Duodenal mucosa (tissue), 2 donors: ENCODE data around the gene SRCAP.

Source experiments
- H3K27ac ChIP-seq: one replicate; pipeline ENCODE4 v1.7.0; 2013; ENCODE audit warnings: low read depth, low read length
- H3K27me3 ChIP-seq, 2 donors: one replicate each; pipeline ENCODE4 v1.7.0; 2013; ENCODE audit warnings: low read length in 2 of 2, control low read depth in 1 of 2; ENCODE audit not compliant: insufficient read depth in 2 of 2, control insufficient read depth in 1 of 2
- H3K36me3 ChIP-seq, 2 donors: one replicate each; pipeline ENCODE4 v1.7.0; 2013; ENCODE audit warnings: low read length in 2 of 2, control low read depth in 1 of 2; ENCODE audit not compliant: insufficient read depth in 2 of 2, control insufficient read depth in 1 of 2
- H3K4me1 ChIP-seq, 2 donors: one replicate each; pipeline ENCODE4 v1.7.0; 2013; ENCODE audit warnings: low read length in 2 of 2, control low read depth in 1 of 2; ENCODE audit not compliant: insufficient read depth in 2 of 2, control insufficient read depth in 1 of 2
- H3K4me3 ChIP-seq, 2 donors: one replicate each; pipeline ENCODE4 v1.7.0; 2013; ENCODE audit warnings: low read length in 2 of 2, low read depth in 1 of 2
- H3K9ac ChIP-seq, 2 donors: one replicate each; pipeline ENCODE4 v1.7.0; 2013; ENCODE audit warnings: low read length in 2 of 2, low read depth in 1 of 2
- H3K9me3 ChIP-seq, 2 donors: one replicate each; pipeline ENCODE4 v1.7.0; 2013; ENCODE audit warnings: low read length in 2 of 2, control low read depth in 1 of 2; ENCODE audit not compliant: control insufficient read depth in 1 of 2

SRCAP gene

DNA sequence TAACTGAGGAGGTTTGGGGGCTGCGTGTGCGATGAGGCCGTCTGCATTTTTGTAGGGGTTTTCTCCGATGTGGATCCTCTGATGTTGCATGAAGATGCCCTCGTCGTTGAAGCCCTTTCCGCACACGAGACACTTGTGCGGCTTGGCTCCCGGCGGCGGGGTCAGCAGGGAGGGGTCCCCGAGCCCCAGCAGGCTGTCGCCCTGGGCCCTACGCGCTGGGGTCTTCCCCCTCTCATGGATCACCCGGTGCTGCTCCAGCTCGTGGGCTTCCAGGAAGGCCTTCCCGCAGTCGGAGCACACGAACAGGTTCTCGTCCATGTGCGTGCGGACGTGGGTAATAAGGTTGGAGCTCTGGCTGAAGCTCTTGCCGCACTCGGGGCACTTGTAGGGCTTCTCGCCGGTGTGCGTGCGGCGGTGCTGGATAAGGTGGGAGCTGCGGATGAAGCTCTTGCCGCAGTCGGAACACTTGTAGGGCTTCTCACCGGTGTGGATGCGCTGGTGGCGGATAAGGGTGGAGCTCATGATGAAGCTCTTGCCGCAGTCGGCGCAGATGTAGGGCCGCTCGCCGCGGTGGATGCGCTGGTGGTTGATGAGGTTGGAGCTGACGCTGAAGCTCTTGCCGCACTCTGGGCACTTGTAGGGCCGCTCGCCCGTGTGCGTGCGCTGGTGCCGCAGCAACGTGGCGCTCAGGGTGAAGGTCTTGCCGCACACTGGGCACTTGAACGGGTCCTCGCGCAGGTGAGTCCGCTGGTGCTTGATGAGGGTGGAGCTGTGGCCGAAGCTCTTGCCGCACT, 83.7 kb downstream of the SRCAP start:
- H3K9ac ChIP-seq = no peak overlapping the region
- peaks cover 5 to 25% of the 10 kb centered on the region in 2 donors for H3K36me3 ChIP-seq
- H3K27me3 ChIP-seq = no peaks in the 10 kb centered on the region
- H3K4me1 ChIP-seq = peaks cover 8 to 12% of the 10 kb centered on the region in 2 donors
- no peak overlapping the region for H3K4me3 ChIP-seq
- H3K27ac ChIP-seq = no peak overlapping the region
- no peaks in the 10 kb centered on the region for H3K9me3 ChIP-seq

DNA sequence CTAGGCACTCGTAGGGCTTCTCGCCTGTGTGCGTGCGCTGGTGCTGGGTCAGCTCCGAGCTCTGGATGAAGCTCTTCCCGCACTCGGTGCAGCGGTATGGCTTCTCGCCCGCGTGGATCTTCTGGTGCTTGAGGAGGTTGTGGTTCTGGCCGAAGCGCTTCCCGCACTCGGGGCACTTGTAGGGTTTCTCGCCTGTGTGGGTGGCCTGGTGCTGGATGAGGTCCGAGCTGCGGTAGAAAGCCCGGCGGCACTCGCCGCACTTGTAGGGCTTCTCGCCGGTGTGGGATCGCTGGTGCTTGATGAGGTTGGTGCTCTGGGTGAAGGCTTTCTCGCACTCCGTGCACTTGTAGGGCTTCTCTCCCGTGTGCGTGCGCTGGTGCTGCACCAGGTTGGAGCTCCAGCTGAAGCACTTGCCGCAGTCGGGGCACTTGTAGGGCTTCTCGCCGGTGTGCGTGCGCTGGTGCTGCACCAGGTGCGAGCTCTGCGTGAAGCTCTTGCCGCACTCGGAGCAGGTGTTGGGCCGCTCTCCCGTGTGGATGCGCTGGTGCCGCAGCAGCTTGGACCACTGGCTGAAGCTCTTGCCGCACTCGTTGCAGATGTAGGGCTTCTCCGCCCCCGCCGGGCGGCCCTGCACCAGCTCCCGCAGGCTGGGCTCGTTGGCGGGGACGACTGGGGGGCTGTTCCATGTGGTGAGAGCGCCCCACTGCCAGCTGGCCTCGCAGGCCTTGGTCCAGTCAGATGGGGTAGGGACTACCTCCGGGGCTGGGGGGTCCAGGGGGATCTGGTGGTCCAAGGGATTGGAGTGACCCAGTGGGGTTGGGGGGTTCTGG, 84.5 kb downstream of the SRCAP start:
- H3K4me1 ChIP-seq = peaks cover 11 to 17% of the 10 kb centered on the region in 2 donors
- H3K9ac ChIP-seq = no peak overlapping the region
- no peaks in the 10 kb centered on the region for H3K27me3 ChIP-seq
- H3K27ac ChIP-seq = no peak overlapping the region
- H3K36me3 ChIP-seq = peaks cover 5 to 25% of the 10 kb centered on the region in 2 donors
- H3K9me3 ChIP-seq = no peaks in the 10 kb centered on the region
- no peak overlapping the region for H3K4me3 ChIP-seq

DNA sequence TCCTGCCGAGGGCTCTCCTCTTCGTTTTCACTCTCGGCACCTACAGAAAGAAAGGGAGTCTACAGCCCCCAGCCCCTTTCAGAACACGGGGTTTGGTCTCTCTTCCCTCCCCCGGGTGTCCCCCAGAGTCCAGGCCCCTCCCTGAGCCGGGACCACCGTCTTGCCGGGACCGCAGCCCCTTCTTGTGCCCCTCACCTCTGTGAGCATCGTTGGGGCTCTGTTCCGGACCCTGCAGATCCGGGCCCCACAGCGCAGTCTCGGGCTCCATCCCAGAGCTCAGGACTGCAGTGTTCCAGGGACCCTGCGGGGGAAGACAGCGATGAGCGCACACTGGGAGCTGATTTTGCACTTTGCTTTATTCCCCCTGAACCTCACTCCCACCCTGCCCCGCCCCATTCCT, 85.2 kb downstream of the SRCAP start:
- Histone ChIP-seq H3K4me3 (no peak overlapping the region), H3K36me3 (peaks cover 5 to 25% of the 10 kb centered on the region in 2 donors), H3K9me3 (no peaks in the 10 kb centered on the region)

DNA sequence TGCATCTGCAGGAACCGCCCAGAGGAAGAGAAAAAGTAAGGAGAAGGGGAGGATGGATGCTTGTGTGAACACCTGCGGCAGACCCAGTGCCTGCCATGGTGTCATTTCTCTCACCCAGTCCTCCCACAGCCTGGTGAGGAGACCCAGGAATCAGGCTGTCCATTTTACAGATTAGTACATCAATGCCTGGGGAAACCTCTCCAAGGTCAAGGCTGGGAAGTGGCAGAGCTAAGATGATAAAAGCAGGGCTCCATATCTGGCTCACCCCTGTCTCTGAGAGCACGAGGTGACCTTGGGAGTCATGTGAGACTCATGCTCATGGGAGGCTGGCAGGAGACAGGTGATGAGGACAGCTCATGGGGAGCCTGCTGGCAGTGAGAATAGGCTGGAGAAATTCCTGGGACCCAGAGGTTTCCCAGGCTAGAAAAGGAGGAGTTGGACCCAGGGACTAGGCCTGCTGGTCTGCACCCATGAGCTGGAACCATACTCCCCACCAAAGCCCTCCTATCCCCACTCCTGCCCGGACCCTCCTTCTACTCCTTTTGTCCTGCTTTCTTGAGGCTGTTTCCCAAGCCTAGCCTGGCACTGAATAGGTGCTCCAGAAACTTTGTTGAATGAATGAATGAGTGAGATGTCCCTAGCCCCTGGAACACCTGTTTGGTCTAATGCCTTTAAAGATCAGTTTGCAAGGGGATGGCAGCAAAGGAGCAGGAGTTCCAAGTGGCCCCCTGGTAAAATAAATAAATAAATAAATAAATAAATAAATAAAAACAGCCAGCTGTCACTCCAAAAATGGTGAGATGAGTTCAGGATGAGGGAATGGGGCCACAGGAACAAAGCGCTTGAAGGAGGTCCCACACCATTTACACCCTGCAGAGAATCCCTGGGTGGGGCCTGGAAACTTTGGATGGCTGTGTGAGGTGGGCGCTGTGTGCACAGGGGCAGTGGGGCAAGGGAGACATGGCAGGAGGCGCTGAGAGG, 86.4 kb downstream of the SRCAP start:
- peaks cover 5 to 20% of the 10 kb centered on the region in 2 donors for H3K36me3 ChIP-seq
- no peaks in the 10 kb centered on the region for H3K27me3 ChIP-seq
- peak overlapping the region; percentile 78 to 91 for H3K4me3 ChIP-seq
- H3K9ac ChIP-seq = peak overlapping the region in 1 of 2 donors; percentile 59
- H3K4me1 ChIP-seq = peaks cover 11 to 17% of the 10 kb centered on the region in 2 donors
- H3K9me3 ChIP-seq = no peaks in the 10 kb centered on the region
- no peak overlapping the region for H3K27ac ChIP-seq

More for the DNA sequence above, 85.2 kb downstream of the SRCAP start:
- Histone ChIP-seq H3K4me1 (peaks cover 11 to 17% of the 10 kb centered on the region in 2 donors), H3K27ac (no peak overlapping the region), H3K27me3 (no peaks in the 10 kb centered on the region), H3K9ac (no peak overlapping the region)

DNA sequence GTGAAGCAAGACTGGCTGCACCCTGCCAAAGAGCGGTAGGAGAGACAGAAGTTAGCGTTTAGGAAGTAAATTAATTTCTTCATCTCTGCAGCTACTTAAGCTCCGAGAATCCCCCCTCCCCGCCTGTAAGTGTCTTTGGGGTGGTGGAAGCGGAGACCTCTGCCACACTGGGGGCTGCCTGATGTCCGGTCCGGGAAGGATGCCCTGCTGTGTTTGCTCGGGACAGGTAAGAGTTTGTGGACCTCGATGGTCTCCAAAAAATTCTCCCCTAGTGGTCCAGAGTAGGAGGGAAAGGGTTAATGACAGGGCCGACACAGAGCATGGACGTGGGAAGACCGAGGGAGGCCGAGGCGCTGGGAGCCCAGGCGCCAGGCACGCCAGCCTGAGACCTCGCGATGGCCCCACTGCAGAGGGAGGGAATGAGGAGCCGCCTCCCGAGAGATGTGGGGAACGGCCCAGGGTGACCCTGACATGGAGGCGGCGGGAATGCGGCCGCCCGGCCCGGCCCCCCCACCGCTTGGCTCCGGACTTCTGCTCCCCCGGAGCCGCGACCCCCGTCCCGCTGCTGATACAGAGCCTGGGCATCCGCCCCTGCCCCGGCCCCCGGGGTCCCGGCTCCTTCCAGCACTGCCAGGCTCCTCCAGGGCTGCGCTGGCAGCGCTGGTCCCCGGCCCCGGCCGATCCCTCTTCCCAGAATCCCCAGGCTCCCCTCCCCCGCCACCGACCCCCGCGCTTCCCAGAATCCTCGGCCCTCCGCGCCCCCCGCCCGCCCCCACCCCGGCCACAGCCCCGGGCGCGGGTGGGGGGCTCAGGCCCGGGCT, 87.4 kb downstream of the SRCAP start:
- H3K9ac ChIP-seq = peak overlapping the region in 1 of 2 donors; percentile 80
- no peaks in the 10 kb centered on the region for H3K27me3 ChIP-seq
- H3K9me3 ChIP-seq = no peaks in the 10 kb centered on the region
- H3K4me1 ChIP-seq = peaks cover 11 to 17% of the 10 kb centered on the region in 2 donors
- H3K36me3 ChIP-seq = peaks cover 5 to 19% of the 10 kb centered on the region in 2 donors
- H3K27ac ChIP-seq = no peak overlapping the region
- H3K4me3 ChIP-seq = peak overlapping the region; percentile 88 to 91

DNA sequence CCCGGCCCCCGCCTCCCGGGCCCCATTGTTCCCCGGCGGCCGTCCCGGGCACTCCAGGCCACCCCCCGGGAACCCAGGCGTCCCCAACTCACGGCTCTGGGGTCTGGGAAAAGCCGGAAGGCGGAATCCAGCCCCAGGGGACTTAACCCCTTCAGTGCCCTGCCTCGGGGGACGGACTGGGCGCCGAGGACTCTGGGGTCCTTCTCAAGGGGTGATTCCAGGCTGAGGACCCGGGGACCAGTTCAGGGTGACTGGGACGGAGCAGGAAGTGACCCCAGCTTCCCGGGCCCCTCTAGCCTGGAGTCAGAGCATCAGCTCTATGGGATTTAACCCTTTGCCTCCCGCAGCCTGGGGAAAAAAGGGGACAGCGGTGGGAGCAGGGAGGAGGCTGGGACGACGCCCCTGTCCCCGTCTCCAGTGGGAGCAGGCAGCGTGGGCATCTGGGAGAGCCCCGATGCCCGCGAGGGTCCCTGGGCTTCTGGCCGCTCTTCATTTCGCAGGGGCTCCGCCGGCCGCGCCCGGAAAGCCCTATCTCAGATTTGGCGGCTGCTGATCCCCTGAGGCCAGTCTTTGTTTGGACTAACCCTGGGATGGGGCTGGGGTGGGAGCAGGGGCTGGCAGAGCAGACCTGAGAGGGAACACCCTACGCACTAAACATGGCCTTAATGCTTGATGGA, 88.1 kb downstream of the SRCAP start, which contains the start of gene ZNF629:
TSS of gene ZNF629 (minus strand) at position 270 of the 677 bp plus-strand sequence. CDS start 2,723 bp downstream, outside the sequence.
- no peaks in the 10 kb centered on the region for H3K27me3 ChIP-seq
- peak within 1 kb of the TSS; percentile 88 to 91 for H3K4me3 ChIP-seq
- H3K9ac ChIP-seq = peak within 1 kb of the TSS; percentile 80 to 90
- H3K4me1 ChIP-seq = peaks cover 11 to 17% of the 10 kb centered on the region in 2 donors
- H3K9me3 ChIP-seq = no peaks in the 10 kb centered on the region
- peak within 1 kb of the TSS; percentile 36 for H3K27ac ChIP-seq
- peaks cover 5 to 15% of the 10 kb centered on the region in 2 donors for H3K36me3 ChIP-seq

DNA sequence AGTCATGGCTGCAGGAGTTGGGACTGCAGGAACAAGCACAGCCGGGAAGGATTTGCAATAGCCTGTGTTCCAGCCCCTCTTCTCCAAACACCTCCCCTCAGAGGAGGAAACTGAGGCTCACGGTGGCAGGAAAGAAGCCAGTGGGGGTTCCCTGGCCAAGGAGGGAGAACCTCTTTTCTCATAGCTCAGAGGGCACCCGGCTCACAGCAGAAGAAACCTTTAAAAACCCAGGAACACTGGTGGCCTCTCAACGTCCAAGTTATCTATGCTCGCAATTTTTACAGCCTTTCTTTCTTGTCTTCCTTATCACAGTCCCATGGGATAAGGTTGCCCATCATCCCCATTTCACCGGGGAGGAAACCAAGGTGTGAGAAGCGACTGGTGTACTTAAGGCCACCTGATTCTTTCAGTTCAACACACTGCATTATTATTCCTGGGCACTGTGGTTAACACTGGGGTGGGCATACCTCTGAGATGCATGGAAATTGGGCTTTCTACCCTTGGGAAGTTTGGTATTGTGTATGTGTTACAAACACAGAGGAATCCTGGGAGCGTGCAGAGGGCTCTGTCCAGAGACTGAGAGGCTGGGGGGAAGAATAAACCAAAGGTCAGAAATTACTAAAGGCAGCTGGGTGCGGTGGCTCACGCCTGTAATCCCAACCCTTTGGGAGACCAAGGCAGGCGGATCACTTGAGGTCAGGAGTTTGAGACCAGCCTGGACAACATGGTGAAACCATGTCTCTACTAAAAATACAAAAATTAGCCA, 88.8 kb downstream of the SRCAP start:
- H3K27me3 ChIP-seq = no peaks in the 10 kb centered on the region
- no peaks in the 10 kb centered on the region for H3K9me3 ChIP-seq
- peak overlapping the region; percentile 88 to 91 for H3K4me3 ChIP-seq
- peaks cover 11 to 17% of the 10 kb centered on the region in 2 donors for H3K4me1 ChIP-seq
- H3K36me3 ChIP-seq = peaks cover 5 to 10% of the 10 kb centered on the region in 2 donors
- H3K27ac ChIP-seq = peak overlapping the region; percentile 36
- peak overlapping the region; percentile 80 to 90 for H3K9ac ChIP-seq
